K562 (cell line): ENCODE results near the gene MAPK8IP1. TPM values are rescaled to one million over a fixed set of nuclear protein-coding genes. Genes with fewer than 3 reads are reported as not detected.
A peak's percentile ranks its signal among the peaks of the same experiment; 100 is the strongest.

Experiments used
- ASH1L ChIP-seq: fragments of 450-650 bp; IDR thresholded peaks from 2 replicates; pipeline ENCODE4 v1.6.1; 2018; ENCODE audit warnings: borderline replicate concordance, mild to moderate bottlenecking, low read depth; ENCODE audit not compliant: partially characterized antibody
- CBFA2T2 ChIP-seq: fragments of 450-650 bp; conservative IDR thresholded peaks from 2 replicates; pipeline ENCODE4 v1.6.1; 2017; ENCODE audit warnings: mild to moderate bottlenecking
- E2F3 ChIP-seq: fragments of 250-450 bp; sonication (Bioruptor Pico); IDR thresholded peaks from 2 replicates; pipeline ENCODE4 v1.4.0; 2020; ENCODE audit warnings: mild to moderate bottlenecking
- FOSL1 ChIP-seq: fragments of 200-800 bp; sonication (Bioruptor generic); conservative IDR thresholded peaks from 2 replicates; pipeline ENCODE4 v1.6.1; 2016; ENCODE audit warnings: missing genetic modification characterization, missing compliant biosample characterization
- FUS ChIP-seq: fragments of 200-400 bp; formaldehyde crosslinking; optimal IDR thresholded peaks from 2 replicates; pipeline ENCODE3; 2017; ENCODE audit warnings: low read depth, low read length
- GATA2 ChIP-seq: sonication (generic); formaldehyde crosslinking; IDR thresholded peaks from 2 replicates; pipeline ENCODE4 v1.4.0; 2020; ENCODE audit warnings: mild to moderate bottlenecking, missing genetic modification reagents
- GTF2A2 ChIP-seq: IDR thresholded peaks from 2 replicates; pipeline ENCODE4 v1.6.1; 2016; ENCODE audit warnings: mild to moderate bottlenecking, missing genetic modification characterization, missing compliant biosample characterization
- NEUROD1 ChIP-seq: fragments of 150-350 bp; IDR thresholded peaks from 2 replicates; pipeline ENCODE4 v1.6.1; 2014; ENCODE audit warnings: borderline replicate concordance, low read length, low read depth; ENCODE audit not compliant: partially characterized antibody
- POLR2H ChIP-seq: IDR thresholded peaks from 2 replicates; pipeline ENCODE4 v1.6.1; 2016; ENCODE audit warnings: missing genetic modification characterization, low read depth, mild to moderate bottlenecking, control low read depth, missing compliant biosample characterization, moderate library complexity
- POLR3G ChIP-seq: IDR thresholded peaks from 2 replicates; pipeline ENCODE4 v1.6.1; 2011; ENCODE audit not compliant: insufficient read length, insufficient replicate concordance; ENCODE audit errors: extremely low read depth
- PREB ChIP-seq: sonication (generic); formaldehyde crosslinking; IDR thresholded peaks from 2 replicates; pipeline ENCODE4 v1.8.1; 2023; ENCODE audit warnings: mild to moderate bottlenecking, missing genetic modification reagents
- SAFB ChIP-seq: fragments of 200-400 bp; formaldehyde crosslinking; IDR thresholded peaks from 2 replicates; pipeline ENCODE4 v1.6.1; 2017; ENCODE audit warnings: low read depth, low read length, borderline replicate concordance
- SETDB1 ChIP-seq: IDR thresholded peaks from one replicate; pipeline ENCODE4 v1.6.1; 2012; ENCODE audit warnings: low read length, control low read depth, inconsistent platforms
- TCF7L2 ChIP-seq: fragments of 150-350 bp; IDR thresholded peaks from 2 replicates; pipeline ENCODE4 v1.6.1; 2016; ENCODE audit warnings: low read depth, mild to moderate bottlenecking, low read length, moderate library complexity
- XRCC4 ChIP-seq: IDR thresholded peaks from one replicate; pipeline ENCODE4 v1.6.1; 2011; ENCODE audit not compliant: insufficient read depth, insufficient read length; ENCODE audit errors: extremely low read depth
- ZKSCAN1 ChIP-seq: fragments of 150-350 bp; IDR thresholded peaks from 2 replicates; pipeline ENCODE4 v1.6.1; 2016; ENCODE audit warnings: low read depth, low read length
- ZNF239 ChIP-seq: fragments of 250-450 bp; sonication (Bioruptor Pico); IDR thresholded peaks from 2 replicates; pipeline ENCODE4 v1.4.0; 2020; ENCODE audit warnings: mild to moderate bottlenecking
- ZNF263 ChIP-seq: sonication (generic); formaldehyde crosslinking; IDR thresholded peaks from 2 replicates; pipeline ENCODE4 v1.8.0; 2022; ENCODE audit warnings: mild to moderate bottlenecking, missing genetic modification reagents, borderline replicate concordance
- ZNF41 ChIP-seq: fragments of 250-450 bp; sonication (Bioruptor Pico); conservative IDR thresholded peaks from 2 replicates; pipeline ENCODE4 v1.4.0; 2020; ENCODE audit warnings: mild to moderate bottlenecking
- ZNF445 ChIP-seq: fragments of 250-450 bp; sonication (Bioruptor Pico); IDR thresholded peaks from 2 replicates; pipeline ENCODE4 v1.4.0; 2020; ENCODE audit warnings: low read depth, mild to moderate bottlenecking, moderate library complexity
- ZNF551 ChIP-seq: fragments of 250-450 bp; sonication (Bioruptor Pico); IDR thresholded peaks from 2 replicates; pipeline ENCODE4 v1.5.0; 2021; ENCODE audit warnings: mild to moderate bottlenecking, moderate library complexity
- ZSCAN32 ChIP-seq: fragments of 450-650 bp; formaldehyde crosslinking; IDR thresholded peaks from 2 replicates; pipeline ENCODE4 v1.4.0; 2020; ENCODE audit warnings: mild to moderate bottlenecking, moderate library complexity
- polyA plus RNA-seq, 8 experiments: library from polyadenylated mRNA; depleted of rRNA in 4 of 8; stranded (reverse) in 5 of 8; unstranded in 3 of 8; fragments of >200 nt; fragmentation: Nextera tagmentation in 2 of 8; fragmentation: Illumina TruSeq in 1 of 8; extraction: Ambion mirVana in 2 of 8; extraction: Trizol in 1 of 8; gene quantifications; 2 replicates each; pipeline versions ENCODE4 v1.2.1 to v1.2.3, GENCODE V29; 2011 to 2014; ENCODE audit warnings: inconsistent platforms in 1 of 8, missing spikeins in 1 of 8
- total RNA-seq, 7 experiments: library from RNA; depleted of rRNA in 6 of 7; stranded (reverse); fragments of >200 nt in 6 of 7; fragmentation: Illumina TruSeq in 2 of 7; extraction: Trizol in 2 of 7; gene quantifications; 2 replicates each; pipeline versions ENCODE4 v1.2.1 to v1.2.3, GENCODE V29; 2011 to 2021; ENCODE audit warnings: low replicate concordance in 1 of 7
- TF ChIP-seq, protein P1 (sequence below): fragments of 250-450 bp; sonication (Bioruptor Pico); IDR thresholded peaks from 2 replicates; pipeline ENCODE4 v1.4.0; 2020; ENCODE audit warnings: mild to moderate bottlenecking, moderate library complexity, borderline replicate concordance
- TF ChIP-seq, protein P2 (sequence below): fragments of 200-800 bp; sonication (Bioruptor generic); IDR thresholded peaks from 2 replicates; pipeline ENCODE4 v1.6.1; 2017; ENCODE audit warnings: missing genetic modification characterization, missing compliant biosample characterization

MAPK8IP1 gene
- total and polyA plus RNA-seq, 9 of the 15 experiments (the other 6 are each of a cell fraction or from before 2014, with no cell fraction given): 0.13 to 6.9 (median 2.5) TPM

DNA sequence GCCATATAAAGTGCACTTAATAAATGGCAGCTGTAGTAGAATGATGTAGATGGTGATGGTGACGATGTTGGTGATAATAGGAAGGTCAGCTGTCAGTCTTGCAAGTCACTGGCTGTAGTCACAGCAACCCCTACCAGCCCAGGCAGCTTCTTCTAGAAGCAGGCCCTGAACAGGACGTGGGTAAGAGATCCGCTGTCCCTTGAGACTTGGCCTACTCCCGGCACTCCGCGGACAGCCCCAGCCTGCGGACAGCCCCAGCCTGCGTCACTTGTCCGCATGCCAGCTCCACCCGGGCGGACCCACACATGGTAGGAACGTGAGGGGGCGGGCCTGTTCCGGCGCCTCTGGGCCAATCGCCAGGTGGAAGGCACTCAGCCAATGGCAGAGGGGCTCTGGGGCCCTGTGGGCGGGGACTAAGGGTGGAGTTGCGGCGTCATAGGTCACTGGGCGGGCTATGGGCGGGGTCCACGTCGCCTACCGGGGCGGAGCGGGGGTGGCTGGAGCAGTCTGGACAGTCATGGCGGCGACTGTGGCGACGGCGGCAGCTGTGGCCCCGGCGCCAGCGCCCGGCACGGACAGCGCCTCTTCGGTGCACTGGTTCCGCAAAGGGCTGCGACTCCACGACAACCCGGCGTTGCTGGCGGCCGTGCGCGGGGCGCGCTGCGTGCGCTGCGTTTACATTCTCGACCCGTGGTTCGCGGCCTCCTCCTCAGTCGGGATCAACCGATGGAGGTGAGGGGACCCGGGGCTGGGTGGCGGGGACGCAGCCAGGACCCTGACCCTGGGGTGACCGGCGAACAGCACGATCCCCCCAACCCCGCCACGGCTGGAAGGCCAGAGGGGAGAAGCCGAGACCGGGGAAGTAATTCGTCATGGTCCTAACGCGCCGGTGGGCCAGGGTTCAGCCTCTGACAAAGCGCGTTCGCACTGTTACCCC, 38.2 kb upstream of the MAPK8IP1 start, which contains the start of gene CRY2 (continued):
- TF ChIP-seq SAFB (no peak), POLR2H (tag) (no peak; the same call in 1 of the 2 replicates), ZSCAN32 (CRISPR knock-in tag) (no peak), ZNF239 (no peak), FUS (peak; percentile 64), PREB (CRISPR knock-in tag) (no peak), SETDB1 (peak; percentile 10), POLR3G (no peak), TCF7L2 (no peak), XRCC4 (no peak), GATA2 (CRISPR knock-in tag) (0 out of 2 replicates have a peak, but pooled peaks have one; percentile 15), CBFA2T2 (no peak), E2F3 (CRISPR knock-in tag) (no peak), ZNF445 (CRISPR knock-in tag) (no peak), ZNF551 (no peak), ZKSCAN1 (peak; percentile 56; the same call in 1 of the 2 replicates), ZNF263 (CRISPR knock-in tag) (no peak), NEUROD1 (peak; percentile 18), GTF2A2 (tag) (no peak), ZNF41 (CRISPR knock-in tag) (no peak), FOSL1 (tag) (no peak), ASH1L (no peak)
- TF ChIP-seq, protein P1, sequence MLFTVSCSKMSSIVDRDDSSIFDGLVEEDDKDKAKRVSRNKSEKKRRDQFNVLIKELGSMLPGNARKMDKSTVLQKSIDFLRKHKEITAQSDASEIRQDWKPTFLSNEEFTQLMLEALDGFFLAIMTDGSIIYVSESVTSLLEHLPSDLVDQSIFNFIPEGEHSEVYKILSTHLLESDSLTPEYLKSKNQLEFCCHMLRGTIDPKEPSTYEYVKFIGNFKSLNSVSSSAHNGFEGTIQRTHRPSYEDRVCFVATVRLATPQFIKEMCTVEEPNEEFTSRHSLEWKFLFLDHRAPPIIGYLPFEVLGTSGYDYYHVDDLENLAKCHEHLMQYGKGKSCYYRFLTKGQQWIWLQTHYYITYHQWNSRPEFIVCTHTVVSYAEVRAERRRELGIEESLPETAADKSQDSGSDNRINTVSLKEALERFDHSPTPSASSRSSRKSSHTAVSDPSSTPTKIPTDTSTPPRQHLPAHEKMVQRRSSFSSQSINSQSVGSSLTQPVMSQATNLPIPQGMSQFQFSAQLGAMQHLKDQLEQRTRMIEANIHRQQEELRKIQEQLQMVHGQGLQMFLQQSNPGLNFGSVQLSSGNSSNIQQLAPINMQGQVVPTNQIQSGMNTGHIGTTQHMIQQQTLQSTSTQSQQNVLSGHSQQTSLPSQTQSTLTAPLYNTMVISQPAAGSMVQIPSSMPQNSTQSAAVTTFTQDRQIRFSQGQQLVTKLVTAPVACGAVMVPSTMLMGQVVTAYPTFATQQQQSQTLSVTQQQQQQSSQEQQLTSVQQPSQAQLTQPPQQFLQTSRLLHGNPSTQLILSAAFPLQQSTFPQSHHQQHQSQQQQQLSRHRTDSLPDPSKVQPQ (CRISPR knock-in tag): peak; percentile 100
- TF ChIP-seq, protein P2, sequence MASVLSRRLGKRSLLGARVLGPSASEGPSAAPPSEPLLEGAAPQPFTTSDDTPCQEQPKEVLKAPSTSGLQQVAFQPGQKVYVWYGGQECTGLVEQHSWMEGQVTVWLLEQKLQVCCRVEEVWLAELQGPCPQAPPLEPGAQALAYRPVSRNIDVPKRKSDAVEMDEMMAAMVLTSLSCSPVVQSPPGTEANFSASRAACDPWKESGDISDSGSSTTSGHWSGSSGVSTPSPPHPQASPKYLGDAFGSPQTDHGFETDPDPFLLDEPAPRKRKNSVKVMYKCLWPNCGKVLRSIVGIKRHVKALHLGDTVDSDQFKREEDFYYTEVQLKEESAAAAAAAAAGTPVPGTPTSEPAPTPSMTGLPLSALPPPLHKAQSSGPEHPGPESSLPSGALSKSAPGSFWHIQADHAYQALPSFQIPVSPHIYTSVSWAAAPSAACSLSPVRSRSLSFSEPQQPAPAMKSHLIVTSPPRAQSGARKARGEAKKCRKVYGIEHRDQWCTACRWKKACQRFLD (CRISPR knock-in tag): no peak
